ENCODE data around the gene FCAMR. TPM values are rescaled to one million over a fixed set of nuclear protein-coding genes. Genes with fewer than 3 reads are reported as not detected.

The FCAMR gene
- total and polyA plus RNA-seq, 4 donors, result 0.14 to 0.59 (median 0.39) TPM

DNA sequence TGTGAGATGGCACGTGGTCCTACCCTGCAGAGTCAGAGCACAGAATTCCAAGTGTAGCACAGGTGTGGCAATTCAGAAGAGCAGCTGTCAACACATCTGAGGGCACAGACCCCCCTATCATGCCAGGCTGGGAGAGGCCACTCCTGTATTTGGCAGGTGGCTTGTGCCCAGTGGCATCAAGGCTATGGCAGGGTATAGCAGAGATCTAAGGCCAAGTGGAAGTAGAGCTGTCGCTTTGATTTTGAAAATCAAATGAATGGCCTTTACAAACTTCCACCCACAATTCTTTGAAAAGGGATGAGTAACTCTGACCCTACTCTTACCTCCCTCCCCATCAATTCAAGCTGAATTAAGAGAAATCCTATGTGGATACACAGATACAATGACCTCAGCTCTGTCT lies 48.9 kb upstream of the FCAMR start (continued):
- TF ChIP-seq REST (IDR thresholded peaks at IDR 0.05), result no peak
- no peak for TF ChIP-seq FOXA1 (IDR thresholded peaks at IDR 0.05)
- TF ChIP-seq RXRA (IDR thresholded peaks at IDR 0.05), result no peak
- no peak for TF ChIP-seq HNF4G (IDR thresholded peaks at IDR 0.05)
- no peak for TF ChIP-seq HNF4A (conservative IDR thresholded peaks at IDR 0.05)
- TF ChIP-seq JUND (IDR thresholded peaks at IDR 0.05), result no peak
- no peak for TF ChIP-seq GABPA (IDR thresholded peaks at IDR 0.05 in 1 of 2, conservative IDR thresholded peaks at IDR 0.05 in 1 of 2)
- no peak for TF ChIP-seq YY1 (IDR thresholded peaks at IDR 0.05)
- TF ChIP-seq TAF1 (conservative IDR thresholded peaks at IDR 0.05), result no peak
- TF ChIP-seq, protein P1, sequence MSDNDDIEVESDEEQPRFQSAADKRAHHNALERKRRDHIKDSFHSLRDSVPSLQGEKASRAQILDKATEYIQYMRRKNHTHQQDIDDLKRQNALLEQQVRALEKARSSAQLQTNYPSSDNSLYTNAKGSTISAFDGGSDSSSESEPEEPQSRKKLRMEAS (IDR thresholded peaks at IDR 0.05), result no peak

DNA sequence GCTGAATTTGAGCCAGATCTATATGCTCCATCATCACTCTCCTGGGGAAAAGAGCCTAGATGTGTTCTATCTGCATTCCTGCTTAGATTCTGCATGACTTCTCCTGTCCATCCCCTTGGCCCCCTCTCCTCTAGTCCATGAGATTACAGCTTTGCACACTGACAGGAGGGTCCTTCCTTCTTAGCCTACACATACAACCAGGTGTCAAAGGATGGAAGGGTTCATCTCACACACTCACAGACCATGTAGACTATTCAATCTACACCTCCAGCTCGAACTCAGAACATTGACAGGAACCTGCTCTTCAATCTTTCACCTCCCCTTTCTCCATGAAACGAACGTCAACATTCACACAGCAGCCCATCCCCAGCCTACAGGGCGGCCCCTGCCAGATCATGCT lies 48.4 kb upstream of the FCAMR start:
- 91% methylated on average over 4 of the region's 4 CpGs for WGBS
- Histone ChIP-seq H3K27ac (ENCODE audit: low read depth in 1 of 2, low read length in 2 of 2) (no peak overlapping the region), H3K9ac (ENCODE audit: low read depth in 1 of 2, low read length in 2 of 2) (no peak overlapping the region), H3K9me3 (ENCODE audit: control insufficient read depth in 4 of 4, low read length in 3 of 4) (no peaks in the 10 kb centered on the region), H3K4me3 (ENCODE audit: low read depth in 1 of 3, low read length in 3 of 3) (no peak overlapping the region), H3K4me1 (ENCODE audit: control insufficient read depth in 4 of 4, insufficient read depth in 4 of 4, low read length in 3 of 4) (no peaks in the 10 kb centered on the region), H3K36me3 (ENCODE audit: control insufficient read depth in 4 of 4, insufficient read depth in 3 of 4, low read depth in 1 of 4, low read length in 3 of 4) (no peaks in the 10 kb centered on the region), H3K27me3 (ENCODE audit: control insufficient read depth in 4 of 4, insufficient read depth in 4 of 4, low read length in 3 of 4) (no peaks in the 10 kb centered on the region)
- TF ChIP-seq REST (IDR thresholded peaks at IDR 0.05), result no peak
- no peak for TF ChIP-seq RAD21 (IDR thresholded peaks at IDR 0.05)
- TF ChIP-seq JUND (IDR thresholded peaks at IDR 0.05), result no peak
- no peak for TF ChIP-seq TAF1 (conservative IDR thresholded peaks at IDR 0.05)
- TF ChIP-seq RXRA (IDR thresholded peaks at IDR 0.05), result no peak
- no peak for TF ChIP-seq HNF4A (conservative IDR thresholded peaks at IDR 0.05)
- no peak for TF ChIP-seq HNF4G (IDR thresholded peaks at IDR 0.05)
- TF ChIP-seq GABPA (IDR thresholded peaks at IDR 0.05 in 1 of 2, conservative IDR thresholded peaks at IDR 0.05 in 1 of 2), result no peak
- TF ChIP-seq SP1 (IDR thresholded peaks at IDR 0.05), result no peak
- TF ChIP-seq FOXA2 (IDR thresholded peaks at IDR 0.05), result no peak
- TF ChIP-seq FOXA1 (IDR thresholded peaks at IDR 0.05), result no peak
- TF ChIP-seq, protein P2, sequence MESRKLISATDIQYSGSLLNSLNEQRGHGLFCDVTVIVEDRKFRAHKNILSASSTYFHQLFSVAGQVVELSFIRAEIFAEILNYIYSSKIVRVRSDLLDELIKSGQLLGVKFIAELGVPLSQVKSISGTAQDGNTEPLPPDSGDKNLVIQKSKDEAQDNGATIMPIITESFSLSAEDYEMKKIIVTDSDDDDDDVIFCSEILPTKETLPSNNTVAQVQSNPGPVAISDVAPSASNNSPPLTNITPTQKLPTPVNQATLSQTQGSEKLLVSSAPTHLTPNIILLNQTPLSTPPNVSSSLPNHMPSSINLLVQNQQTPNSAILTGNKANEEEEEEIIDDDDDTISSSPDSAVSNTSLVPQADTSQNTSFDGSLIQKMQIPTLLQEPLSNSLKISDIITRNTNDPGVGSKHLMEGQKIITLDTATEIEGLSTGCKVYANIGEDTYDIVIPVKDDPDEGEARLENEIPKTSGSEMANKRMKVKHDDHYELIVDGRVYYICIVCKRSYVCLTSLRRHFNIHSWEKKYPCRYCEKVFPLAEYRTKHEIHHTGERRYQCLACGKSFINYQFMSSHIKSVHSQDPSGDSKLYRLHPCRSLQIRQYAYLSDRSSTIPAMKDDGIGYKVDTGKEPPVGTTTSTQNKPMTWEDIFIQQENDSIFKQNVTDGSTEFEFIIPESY (IDR thresholded peaks at IDR 0.05), result no peak
- no peak for TF ChIP-seq YY1 (IDR thresholded peaks at IDR 0.05)
- no peak for TF ChIP-seq NR2F2 (IDR thresholded peaks at IDR 0.05)
- TF ChIP-seq EGR1 (IDR thresholded peaks at IDR 0.05; ENCODE audit: low read depth in 2 of 2), result no peak
- no peak for DNase-seq (ENCODE audit: low spot score)
